Loucy (cell line): ENCODE results near the gene IGF2BP2.

Experiments used
- CTCF ChIP-seq: fragments of 200-600 bp; sonication (generic); conservative IDR thresholded peaks from 2 replicates; pipeline ENCODE4 v1.5.1; 2014; ENCODE audit warnings: mild to moderate bottlenecking, antibody characterized with exemption, low read length
- EZH2phosphoT487 ChIP-seq: fragments of 200-600 bp; IDR thresholded peaks from 2 replicates; pipeline ENCODE4 v1.6.1; 2018; ENCODE audit warnings: antibody characterized with exemption, mild to moderate bottlenecking, moderate library complexity, borderline replicate concordance

- TF ChIP-seq CTCF (no peak), EZH2phosphoT487 (no peak)
Observed at GRCh38 chr3:185789134-185789533, 35.7 kb downstream of the IGF2BP2 start.
